ENCODE results near the gene RPL37. TPM values are rescaled to one million over a fixed set of nuclear protein-coding genes. Genes with fewer than 3 reads are reported as not detected.

The RPL37 gene
- total and polyA plus RNA-seq, 9 of the 15 experiments (the other 6 are each of a cell fraction or from before 2014, with no cell fraction given): 2,342 to 7,963 (median 4,091) TPM

- TF ChIP-seq MXD1 (CRISPR knock-in tag; IDR thresholded peaks at IDR 0.05; ENCODE audit: borderline replicate concordance, poor library complexity, severe bottlenecking): no peak
- TF ChIP-seq HOMEZ (CRISPR knock-in tag; IDR thresholded peaks at IDR 0.05): no peak
- no peak for TF ChIP-seq U2AF1 (optimal IDR thresholded peaks at IDR 0.05; ENCODE audit: low read depth, low read length)
- peak; percentile 53 for TF ChIP-seq TCF7L2 (IDR thresholded peaks at IDR 0.05; ENCODE audit: low read depth, low read length)
- TF ChIP-seq TBP (optimal IDR thresholded peaks at IDR 0.05; ENCODE audit: low read depth, low read length): no peak
- TF ChIP-seq, protein P1, sequence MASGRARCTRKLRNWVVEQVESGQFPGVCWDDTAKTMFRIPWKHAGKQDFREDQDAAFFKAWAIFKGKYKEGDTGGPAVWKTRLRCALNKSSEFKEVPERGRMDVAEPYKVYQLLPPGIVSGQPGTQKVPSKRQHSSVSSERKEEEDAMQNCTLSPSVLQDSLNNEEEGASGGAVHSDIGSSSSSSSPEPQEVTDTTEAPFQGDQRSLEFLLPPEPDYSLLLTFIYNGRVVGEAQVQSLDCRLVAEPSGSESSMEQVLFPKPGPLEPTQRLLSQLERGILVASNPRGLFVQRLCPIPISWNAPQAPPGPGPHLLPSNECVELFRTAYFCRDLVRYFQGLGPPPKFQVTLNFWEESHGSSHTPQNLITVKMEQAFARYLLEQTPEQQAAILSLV (tag; IDR thresholded peaks at IDR 0.05): no peak
- no peak for TF ChIP-seq YBX1 (IDR thresholded peaks at IDR 0.05)
- no peak for TF ChIP-seq SREBF2 (CRISPR knock-in tag; IDR thresholded peaks at IDR 0.05)
- TF ChIP-seq ESRRA (IDR thresholded peaks at IDR 0.05; ENCODE audit: borderline replicate concordance, low read depth): peak; percentile 89
- no peak; the same call in 1 of the 2 replicates for TF ChIP-seq CREB5 (CRISPR knock-in tag; IDR thresholded peaks at IDR 0.05)
- TF ChIP-seq PCBP1 (IDR thresholded peaks at IDR 0.05; ENCODE audit: low read depth, low read length, poor library complexity, severe bottlenecking): no peak
- TF ChIP-seq RNF2 (IDR thresholded peaks at IDR 0.05): peak; percentile 95
- peak; percentile 36 for TF ChIP-seq POU5F1 (IDR thresholded peaks at IDR 0.05; ENCODE audit: borderline replicate concordance, low read depth, low read length, partially characterized antibody)
- TF ChIP-seq ZNF639 (CRISPR knock-in tag; conservative IDR thresholded peaks at IDR 0.05 in 1 of 2, IDR thresholded peaks at IDR 0.05 in 1 of 2): peak in 1 of 2 experiments; percentile 96; a peak in 2 of 4 replicates
- TF ChIP-seq EP300 (IDR thresholded peaks at IDR 0.05; ENCODE audit: low read length): peak; percentile 70
- no peak for TF ChIP-seq HDAC6 (IDR thresholded peaks at IDR 0.05; ENCODE audit: low read depth, low read length)
- TF ChIP-seq GABPB2 (CRISPR knock-in tag; conservative IDR thresholded peaks at IDR 0.05): no peak
- TF ChIP-seq SMAD3 (CRISPR knock-in tag; conservative IDR thresholded peaks at IDR 0.05): 0 out of 2 replicates have a peak, but pooled peaks have one; percentile 59
- peak; percentile 13 to 33; a peak in 1 of 4 replicates for TF ChIP-seq NRF1 (conservative IDR thresholded peaks at IDR 0.05 in 1 of 2, IDR thresholded peaks at IDR 0.05 in 1 of 2)
- no peak for TF ChIP-seq ZNF274 (IDR thresholded peaks at IDR 0.05; ENCODE audit: borderline replicate concordance, low read depth, low read length)
- TF ChIP-seq ZNF212 (CRISPR knock-in tag; IDR thresholded peaks at IDR 0.05): 0 out of 2 replicates have a peak, but pooled peaks have one; percentile 23
Observed at GRCh38 chr5:40834849-40835787, at the start of gene RPL37 (continued).
